ENCODE measurements around the gene ZNF592. TPM values are rescaled to one million over a fixed set of nuclear protein-coding genes. Genes with fewer than 3 reads are reported as not detected.
A peak's percentile ranks its signal among the peaks of the same experiment; 100 is the strongest.

ZNF592 gene
- total RNA-seq, 1 donor from 2014 or later, result 36.1 TPM

- Histone ChIP-seq H3K9me3 (no peaks in the 10 kb centered on the region), H3K4me1 (peaks cover 12 to 40% of the 10 kb centered on the region in 2 donors), H3K36me3 (no peaks in the 10 kb centered on the region), H3K27me3 (no peaks in the 10 kb centered on the region), H3K27ac (peak within 1 kb of the TSS; percentile 98 to 99), H3K4me3 (peak within 1 kb of the TSS; percentile 67 to 77)
- intact Hi-C loops (cut with DNase I), result loop anchor here (1.0 to 2.0 kb wide), 6 partner anchors 23 to 229 kb away; partner anchors contain the start of genes SEC11A, WDR73 and ZNF592
- TF ChIP-seq, protein P1, sequence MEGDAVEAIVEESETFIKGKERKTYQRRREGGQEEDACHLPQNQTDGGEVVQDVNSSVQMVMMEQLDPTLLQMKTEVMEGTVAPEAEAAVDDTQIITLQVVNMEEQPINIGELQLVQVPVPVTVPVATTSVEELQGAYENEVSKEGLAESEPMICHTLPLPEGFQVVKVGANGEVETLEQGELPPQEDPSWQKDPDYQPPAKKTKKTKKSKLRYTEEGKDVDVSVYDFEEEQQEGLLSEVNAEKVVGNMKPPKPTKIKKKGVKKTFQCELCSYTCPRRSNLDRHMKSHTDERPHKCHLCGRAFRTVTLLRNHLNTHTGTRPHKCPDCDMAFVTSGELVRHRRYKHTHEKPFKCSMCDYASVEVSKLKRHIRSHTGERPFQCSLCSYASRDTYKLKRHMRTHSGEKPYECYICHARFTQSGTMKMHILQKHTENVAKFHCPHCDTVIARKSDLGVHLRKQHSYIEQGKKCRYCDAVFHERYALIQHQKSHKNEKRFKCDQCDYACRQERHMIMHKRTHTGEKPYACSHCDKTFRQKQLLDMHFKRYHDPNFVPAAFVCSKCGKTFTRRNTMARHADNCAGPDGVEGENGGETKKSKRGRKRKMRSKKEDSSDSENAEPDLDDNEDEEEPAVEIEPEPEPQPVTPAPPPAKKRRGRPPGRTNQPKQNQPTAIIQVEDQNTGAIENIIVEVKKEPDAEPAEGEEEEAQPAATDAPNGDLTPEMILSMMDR (IDR thresholded peaks at IDR 0.05), result peak in 2 of 3 experiments; percentile 19 to 41
- DNase-seq (ENCODE audit: low spot score in 2 of 2), result peak; percentile 62 to 91
Observed at GRCh38 chr15:84816694-84817465, 68.5 kb downstream of the ZNF592 start, which contains the start of gene ALPK3. ALPK3 (plus strand) TSS chr15:84817356; CDS start chr15:84817453, 97 bp downstream.

DNA sequence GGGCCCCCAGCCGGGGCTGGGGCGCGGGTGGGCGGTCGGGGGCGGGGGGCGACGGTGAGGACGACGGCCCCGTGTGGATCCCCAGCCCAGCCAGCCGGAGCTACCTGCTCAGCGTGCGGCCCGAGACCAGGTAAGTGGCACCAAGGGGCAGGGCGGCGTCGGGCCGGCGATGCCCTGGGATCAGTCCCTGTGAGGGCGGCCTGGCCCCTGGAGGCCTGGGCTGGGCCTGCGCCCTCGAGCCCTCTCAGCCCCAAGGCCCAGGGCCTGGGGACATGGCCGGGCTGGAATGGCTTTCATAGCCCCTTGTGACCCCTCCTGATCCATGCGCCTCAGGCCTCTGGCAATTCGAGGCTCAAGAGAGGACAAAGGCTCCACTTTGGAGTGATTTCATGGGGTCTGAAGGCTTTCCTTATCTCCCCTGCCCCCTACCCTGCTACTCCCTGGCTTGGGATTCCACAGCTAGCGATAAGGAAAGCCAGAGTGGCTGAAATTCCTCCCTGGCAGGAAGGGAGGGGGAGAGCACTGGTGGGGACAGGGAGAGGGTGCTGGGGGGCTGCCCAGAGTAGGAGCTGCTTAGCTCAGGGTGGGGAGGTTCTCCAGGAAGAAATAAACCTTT, 69.2 kb downstream of the ZNF592 start:
- Histone ChIP-seq H3K27me3 (no peaks in the 10 kb centered on the region), H3K9me3 (no peaks in the 10 kb centered on the region), H3K36me3 (no peaks in the 10 kb centered on the region), H3K4me3 (peak overlapping the region; percentile 67 to 77), H3K4me1 (peaks cover 12 to 47% of the 10 kb centered on the region in 2 donors), H3K27ac (peak overlapping the region; percentile 98 to 99)
- TF ChIP-seq, protein P1 (IDR thresholded peaks at IDR 0.05), result no peak
- peak in 1 of 2 donors; percentile 63 for DNase-seq (ENCODE audit: low spot score in 2 of 2)
- intact Hi-C loops (cut with DNase I), result loop anchor here (1.0 to 2.0 kb wide), 6 partner anchors 23 to 163 kb away; partner anchors contain the start of genes SEC11A, WDR73 and ZNF592

GRCh38 chr15:84818261-84819131, 70.1 kb downstream of the ZNF592 start:
- peaks cover 12 to 50% of the 10 kb centered on the region in 2 donors for H3K4me1 ChIP-seq
- intact Hi-C loops (cut with DNase I), result loop anchor here (2.0 kb wide), 1 partner anchor 94 kb away; no protein-coding TSS in a partner anchor

GRCh38 chr15:84819291-84819768, 70.9 kb downstream of the ZNF592 start:
- no peaks in the 10 kb centered on the region for H3K36me3 ChIP-seq
- peaks cover 12 to 57% of the 10 kb centered on the region in 2 donors for H3K4me1 ChIP-seq
- H3K9me3 ChIP-seq, result no peaks in the 10 kb centered on the region
- H3K4me3 ChIP-seq, result peak overlapping the region; percentile 67 to 77
- H3K27me3 ChIP-seq, result no peaks in the 10 kb centered on the region
- H3K27ac ChIP-seq, result peak overlapping the region; percentile 98 to 99
- TF ChIP-seq, protein P1 (IDR thresholded peaks at IDR 0.05), result peak in 1 of 3 experiments; percentile 14
- DNase-seq (ENCODE audit: low spot score in 2 of 2), result no peak
- intact Hi-C loops (cut with DNase I), result loop anchor here (2.0 kb wide), 1 partner anchor 93 kb away; no protein-coding TSS in a partner anchor

More at GRCh38 chr15:84818261-84819131, 70.1 kb downstream of the ZNF592 start:
- Histone ChIP-seq H3K36me3 (no peaks in the 10 kb centered on the region), H3K27ac (peak overlapping the region; percentile 98 to 99), H3K27me3 (no peaks in the 10 kb centered on the region), H3K4me3 (peak overlapping the region; percentile 67 to 77), H3K9me3 (no peaks in the 10 kb centered on the region)
- DNase-seq (ENCODE audit: low spot score in 2 of 2), result peak in 1 of 2 donors; percentile 81
- TF ChIP-seq, protein P1 (IDR thresholded peaks at IDR 0.05), result no peak

DNA sequence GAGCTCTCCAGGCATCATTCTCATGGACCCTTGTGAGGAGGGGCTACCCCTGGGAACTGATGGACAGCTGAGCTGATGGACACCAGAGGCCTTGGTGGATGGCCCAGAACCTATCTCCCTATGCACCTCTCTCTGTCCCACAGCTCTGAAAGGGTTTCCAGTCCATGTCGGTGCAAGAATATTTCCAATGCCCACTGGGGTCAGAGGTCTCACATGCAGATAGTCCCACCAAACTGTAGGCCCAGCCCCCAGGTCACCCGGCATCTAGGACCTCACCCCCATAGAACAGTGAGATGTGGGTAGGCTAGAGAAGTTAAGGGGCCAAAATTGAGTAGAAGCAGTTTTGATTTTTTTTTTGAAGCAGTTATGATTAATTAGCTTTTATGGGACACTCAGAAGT, 71.4 kb downstream of the ZNF592 start:
- Histone ChIP-seq H3K4me1 (peaks cover 12 to 60% of the 10 kb centered on the region in 2 donors), H3K27ac (peak overlapping the region; percentile 98 to 99), H3K27me3 (no peaks in the 10 kb centered on the region), H3K9me3 (no peaks in the 10 kb centered on the region), H3K36me3 (no peaks in the 10 kb centered on the region), H3K4me3 (peak overlapping the region; percentile 67 to 77)
- intact Hi-C loops (cut with DNase I), result loop anchor here (2.0 kb wide), 1 partner anchor 93 kb away; no protein-coding TSS in a partner anchor
- DNase-seq (ENCODE audit: low spot score in 2 of 2), result no peak
- TF ChIP-seq, protein P1 (IDR thresholded peaks at IDR 0.05), result no peak
